NCI-H1092 treated with DMSO at 0.1 percent for 48 hours (cell line): ENCODE measurements around the gene AJUBA.
"Not testable (repeated sequence)": the region's sequence is repeated elsewhere in the genome, so short reads cannot be mapped to it uniquely, and the experiment has no call there.

Source experiments
- DNase-seq: peaks from one replicate; lab custom pipeline; 2025; lab: John Stamatoyannopoulos, UW

AJUBA gene

GRCh38 chr14:22979748-22980392 is 2.5 kb downstream of the AJUBA start:
- no peak for DNase-seq

GRCh38 chr14:22978981-22979671 is 3.2 kb downstream of the AJUBA start:
- DNase-seq: no peak

- no peak for DNase-seq
These were observed 3.9 kb downstream of the AJUBA start for GRCh38 chr14:22978487-22978837.

- DNase-seq: no peak
These were observed 4.5 kb downstream of the AJUBA start for GRCh38 chr14:22977684-22978486.

- no peak for DNase-seq
These were observed 5.0 kb downstream of the AJUBA start for GRCh38 chr14:22977434-22977683.

GRCh38 chr14:22976620-22977433 is 5.5 kb downstream of the AJUBA start:
- DNase-seq: no peak

- DNase-seq: no peak
These were observed 7.6 kb downstream of the AJUBA start for GRCh38 chr14:22974530-22975313.

GRCh38 chr14:22973217-22974032 is 8.9 kb downstream of the AJUBA start:
- peak; percentile 47 for DNase-seq

- DNase-seq: no peak
These were observed 9.9 kb downstream of the AJUBA start for GRCh38 chr14:22972313-22972930.

- DNase-seq: no peak
These were observed 11.2 kb downstream of the AJUBA start for GRCh38 chr14:22971152-22971551.

- no peak for DNase-seq
These were observed 15.5 kb downstream of the AJUBA start for GRCh38 chr14:22966783-22967269.

- not testable (repeated sequence) for DNase-seq
These were observed 16.2 kb downstream of the AJUBA start for GRCh38 chr14:22965916-22966782.

- DNase-seq: no peak
These were observed 20.2 kb downstream of the AJUBA start for GRCh38 chr14:22962061-22962676.

GRCh38 chr14:22955702-22956569 is 26.4 kb downstream of the AJUBA start:
- DNase-seq: no peak

- DNase-seq: no peak
These were observed 29.9 kb downstream of the AJUBA start for GRCh38 chr14:22952418-22952817.

- DNase-seq: not testable (repeated sequence)
These were observed 30.6 kb downstream of the AJUBA start for GRCh38 chr14:22951795-22952194.

GRCh38 chr14:22945642-22946041 is 36.7 kb downstream of the AJUBA start:
- no peak for DNase-seq

- no peak for DNase-seq
These were observed 42.7 kb downstream of the AJUBA start for GRCh38 chr14:22939684-22940083.
